Osteoblast (primary cell): Measurements from ENCODE around the gene FAM111B. TPM values are rescaled to one million over a fixed set of nuclear protein-coding genes. Genes with fewer than 3 reads are reported as not detected.

Experiments used
- DNase-seq: peaks from one replicate; pipeline ENCODE4 v3.0.0; 2011; ENCODE audit warnings: low spot score, mixed read lengths; ENCODE audit not compliant: insufficient read length; ENCODE audit errors: missing footprints
- H2AFZ ChIP-seq: 2 replicates; pipeline ENCODE4 v1.6.0; 2011; ENCODE audit warnings: mild to moderate bottlenecking, low read length
- H3K27ac ChIP-seq: 2 replicates; pipeline ENCODE4 v1.5.1; 2011; ENCODE audit warnings: mild to moderate bottlenecking, low read depth, low read length, moderate library complexity
- H3K27me3 ChIP-seq: 2 replicates; pipeline ENCODE4 v1.6.0; 2012; ENCODE audit warnings: mild to moderate bottlenecking, control low read depth, inconsistent platforms, low read length, moderate library complexity; ENCODE audit not compliant: insufficient read depth
- H3K36me3 ChIP-seq: 2 replicates; pipeline ENCODE4 v1.5.1; 2011; ENCODE audit warnings: mild to moderate bottlenecking, low read length, control low read depth, moderate library complexity; ENCODE audit not compliant: insufficient read depth
- H3K4me1 ChIP-seq: 2 replicates; pipeline ENCODE4 v1.5.1; 2011; ENCODE audit warnings: mild to moderate bottlenecking, low read length, control low read depth, moderate library complexity; ENCODE audit not compliant: insufficient read depth
- H3K4me2 ChIP-seq: 2 replicates; pipeline ENCODE4 v1.6.0; 2011; ENCODE audit warnings: mild to moderate bottlenecking, low read length; ENCODE audit not compliant: insufficient read depth
- H3K4me3 ChIP-seq: fragments of 200-600 bp; sonication (generic); 3 replicates; pipeline ENCODE4 v1.5.1; 2012; ENCODE audit warnings: mild to moderate bottlenecking, low read length, inconsistent platforms; ENCODE audit not compliant: insufficient read depth
- H3K79me2 ChIP-seq: 2 replicates; pipeline ENCODE4 v1.6.0; 2012; ENCODE audit warnings: mild to moderate bottlenecking, low read length, control low read depth, inconsistent platforms; ENCODE audit not compliant: insufficient read depth
- H3K9me3 ChIP-seq: 2 replicates; pipeline ENCODE4 v1.5.1; 2011; ENCODE audit warnings: low read depth, low read length, control low read depth
- H4K20me1 ChIP-seq: 2 replicates; pipeline ENCODE4 v1.6.0; 2012; ENCODE audit warnings: mild to moderate bottlenecking, low read length, control low read depth; ENCODE audit not compliant: insufficient read depth
- total RNA-seq: library from RNA; depleted of rRNA; stranded (reverse); fragments of >200 nt; gene quantifications from 2 replicates; pipeline ENCODE4 v1.2.3, GENCODE V29; 2012
- TF ChIP-seq, protein P1 (sequence below): IDR thresholded peaks from 2 replicates; pipeline ENCODE4 v1.5.1; 2011; ENCODE audit warnings: mild to moderate bottlenecking, low read depth, low read length, moderate library complexity; ENCODE audit errors: extremely low read depth

FAM111B gene
- total RNA-seq, 1 donor: 0.72 TPM

DNA sequence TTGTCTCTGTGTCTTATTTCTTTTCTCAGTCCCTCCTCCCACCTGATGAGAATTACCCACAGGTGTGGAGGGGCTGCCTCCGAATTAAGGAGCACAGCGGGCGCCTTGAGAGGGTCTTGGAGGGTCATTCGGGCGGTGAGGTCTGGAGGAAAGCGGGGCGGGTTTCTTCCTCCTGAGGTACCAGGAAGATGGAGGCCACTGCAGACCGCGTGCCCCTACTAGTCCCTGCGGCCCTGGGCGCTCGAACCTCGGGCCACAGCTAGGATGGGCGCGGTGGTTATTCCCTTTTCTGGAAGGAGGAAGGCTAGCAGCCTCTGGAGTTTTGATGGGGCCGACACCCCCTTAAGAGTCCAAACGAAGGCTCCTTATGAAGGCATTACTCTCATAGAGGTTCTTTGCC, 30.2 kb downstream of the FAM111B start:
- no peaks in the 10 kb centered on the region for H3K9me3 ChIP-seq
- H3K27me3 ChIP-seq: no peaks in the 10 kb centered on the region
- no peaks in the 10 kb centered on the region for H4K20me1 ChIP-seq
- TF ChIP-seq, protein P1, sequence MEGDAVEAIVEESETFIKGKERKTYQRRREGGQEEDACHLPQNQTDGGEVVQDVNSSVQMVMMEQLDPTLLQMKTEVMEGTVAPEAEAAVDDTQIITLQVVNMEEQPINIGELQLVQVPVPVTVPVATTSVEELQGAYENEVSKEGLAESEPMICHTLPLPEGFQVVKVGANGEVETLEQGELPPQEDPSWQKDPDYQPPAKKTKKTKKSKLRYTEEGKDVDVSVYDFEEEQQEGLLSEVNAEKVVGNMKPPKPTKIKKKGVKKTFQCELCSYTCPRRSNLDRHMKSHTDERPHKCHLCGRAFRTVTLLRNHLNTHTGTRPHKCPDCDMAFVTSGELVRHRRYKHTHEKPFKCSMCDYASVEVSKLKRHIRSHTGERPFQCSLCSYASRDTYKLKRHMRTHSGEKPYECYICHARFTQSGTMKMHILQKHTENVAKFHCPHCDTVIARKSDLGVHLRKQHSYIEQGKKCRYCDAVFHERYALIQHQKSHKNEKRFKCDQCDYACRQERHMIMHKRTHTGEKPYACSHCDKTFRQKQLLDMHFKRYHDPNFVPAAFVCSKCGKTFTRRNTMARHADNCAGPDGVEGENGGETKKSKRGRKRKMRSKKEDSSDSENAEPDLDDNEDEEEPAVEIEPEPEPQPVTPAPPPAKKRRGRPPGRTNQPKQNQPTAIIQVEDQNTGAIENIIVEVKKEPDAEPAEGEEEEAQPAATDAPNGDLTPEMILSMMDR: no peak
- no peak for DNase-seq
- peaks cover 23% of the 10 kb centered on the region for H3K36me3 ChIP-seq
- H3K4me2 ChIP-seq: no peak overlapping the region
- no peak overlapping the region for H3K4me3 ChIP-seq
- H3K27ac ChIP-seq: no peak overlapping the region
- H3K4me1 ChIP-seq: peaks cover 14% of the 10 kb centered on the region
- H2AFZ ChIP-seq: no peak overlapping the region
- H3K79me2 ChIP-seq: peaks cover 9% of the 10 kb centered on the region

DNA sequence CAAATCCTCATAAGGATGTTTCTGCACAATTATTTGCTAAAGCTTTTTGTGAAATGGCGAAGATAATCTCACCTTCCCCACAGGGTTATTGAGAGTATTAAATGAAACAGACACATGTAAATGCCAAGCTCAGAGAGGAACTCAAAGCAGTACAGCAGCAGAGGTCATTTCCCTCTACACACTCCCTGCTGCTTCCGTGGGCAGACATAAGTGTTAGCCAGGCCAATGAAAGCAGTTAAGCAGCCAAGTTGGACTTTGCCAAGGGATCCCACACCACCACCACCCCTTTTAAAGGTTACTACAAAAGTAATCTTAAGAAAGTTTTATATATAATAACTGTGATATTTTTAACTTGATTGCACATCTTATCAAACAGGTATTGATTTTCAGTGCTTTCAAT, 31.6 kb downstream of the FAM111B start:
- no peak for DNase-seq
- Histone ChIP-seq H3K4me2 (no peak overlapping the region), H3K36me3 (peaks cover 16% of the 10 kb centered on the region), H3K27ac (no peak overlapping the region), H4K20me1 (no peaks in the 10 kb centered on the region), H3K9me3 (no peaks in the 10 kb centered on the region), H3K4me1 (peaks cover 18% of the 10 kb centered on the region), H3K79me2 (peaks cover 9% of the 10 kb centered on the region), H2AFZ (peak overlapping the region; percentile 59), H3K27me3 (no peaks in the 10 kb centered on the region), H3K4me3 (no peak overlapping the region)
- TF ChIP-seq, protein P1: no peak

DNA sequence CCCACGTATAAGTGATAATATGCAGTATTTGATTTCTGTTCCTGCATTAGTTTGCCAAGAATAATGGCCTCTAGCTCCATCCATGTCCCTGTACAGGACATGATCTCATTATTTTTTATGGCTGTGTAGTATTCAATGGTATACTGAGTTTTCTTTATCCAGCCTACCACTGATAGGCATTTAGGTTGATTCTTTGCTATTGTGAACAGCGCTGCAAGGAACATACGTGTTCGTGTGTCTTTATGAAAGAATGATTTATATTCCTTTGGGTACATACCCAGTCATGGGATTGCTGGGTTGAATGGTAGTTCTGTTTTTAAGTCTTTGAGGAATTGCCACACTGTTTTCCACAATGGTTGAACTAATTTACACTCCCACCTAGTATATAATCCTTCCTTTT, 34.2 kb downstream of the FAM111B start:
- Histone ChIP-seq H3K4me3 (no peak overlapping the region), H3K27me3 (no peaks in the 10 kb centered on the region), H4K20me1 (no peaks in the 10 kb centered on the region), H3K9me3 (no peaks in the 10 kb centered on the region), H3K27ac (peak overlapping the region; percentile 85), H3K79me2 (peaks cover 12% of the 10 kb centered on the region), H2AFZ (no peak overlapping the region), H3K4me1 (peaks cover 37% of the 10 kb centered on the region), H3K4me2 (peak overlapping the region; percentile 99), H3K36me3 (no peaks in the 10 kb centered on the region)
- no peak for DNase-seq
- TF ChIP-seq, protein P1: no peak

DNA sequence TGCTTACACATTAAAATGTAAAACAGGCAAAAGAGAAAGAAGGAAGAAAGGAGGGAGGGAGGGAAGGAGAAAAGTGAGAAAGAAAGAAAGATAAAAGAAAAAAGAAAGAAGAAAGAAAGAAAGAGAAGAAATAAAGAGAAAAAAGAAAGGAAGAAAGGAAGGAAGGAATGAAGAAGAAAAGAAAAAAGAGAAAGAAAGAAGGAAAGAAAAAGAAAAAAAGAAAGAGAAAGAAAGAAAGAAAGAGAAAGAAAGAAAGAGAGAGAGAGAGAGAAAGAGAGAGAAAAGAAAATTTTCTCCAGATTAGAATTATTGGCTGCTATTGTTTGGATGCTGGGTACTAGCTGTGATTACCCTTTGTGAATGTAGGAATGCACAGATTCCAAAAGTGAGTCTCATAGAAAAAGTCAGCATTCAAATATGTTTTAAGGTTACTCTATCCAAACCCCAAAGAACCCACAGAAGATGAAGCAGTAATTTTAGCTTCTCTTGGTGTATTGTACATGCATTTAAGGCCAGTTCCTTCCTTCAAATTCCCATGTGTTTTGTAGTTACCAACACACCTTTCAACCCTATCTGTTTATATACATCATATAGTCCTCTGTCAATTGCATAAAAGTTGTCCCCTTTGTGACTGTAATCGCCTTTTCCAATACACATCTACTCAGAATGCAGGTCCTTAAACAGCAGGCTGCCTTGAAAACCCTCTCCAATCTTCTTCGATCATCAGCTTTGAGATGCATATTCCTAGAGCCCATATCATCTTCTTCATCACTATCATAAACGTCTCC, 34.8 kb downstream of the FAM111B start:
- TF ChIP-seq, protein P1: no peak
- Histone ChIP-seq H3K79me2 (peaks cover 19% of the 10 kb centered on the region), H3K4me2 (peak overlapping the region; percentile 99), H3K4me3 (peak overlapping the region; percentile 98), H3K27me3 (no peaks in the 10 kb centered on the region), H3K4me1 (peaks cover 38% of the 10 kb centered on the region), H4K20me1 (no peaks in the 10 kb centered on the region), H3K27ac (peak overlapping the region; percentile 85), H2AFZ (peak overlapping the region; percentile 96), H3K36me3 (no peaks in the 10 kb centered on the region), H3K9me3 (no peaks in the 10 kb centered on the region)
- peak; percentile 86 for DNase-seq
